ENCODE results near the gene ACACB. TPM values are rescaled to one million over a fixed set of nuclear protein-coding genes. Genes with fewer than 3 reads are reported as not detected.
A peak's percentile ranks its signal among the peaks of the same experiment; 100 is the strongest.

ACACB gene
- total RNA-seq, 1 experiment from 2014 or later, result 20.0 TPM

DNA sequence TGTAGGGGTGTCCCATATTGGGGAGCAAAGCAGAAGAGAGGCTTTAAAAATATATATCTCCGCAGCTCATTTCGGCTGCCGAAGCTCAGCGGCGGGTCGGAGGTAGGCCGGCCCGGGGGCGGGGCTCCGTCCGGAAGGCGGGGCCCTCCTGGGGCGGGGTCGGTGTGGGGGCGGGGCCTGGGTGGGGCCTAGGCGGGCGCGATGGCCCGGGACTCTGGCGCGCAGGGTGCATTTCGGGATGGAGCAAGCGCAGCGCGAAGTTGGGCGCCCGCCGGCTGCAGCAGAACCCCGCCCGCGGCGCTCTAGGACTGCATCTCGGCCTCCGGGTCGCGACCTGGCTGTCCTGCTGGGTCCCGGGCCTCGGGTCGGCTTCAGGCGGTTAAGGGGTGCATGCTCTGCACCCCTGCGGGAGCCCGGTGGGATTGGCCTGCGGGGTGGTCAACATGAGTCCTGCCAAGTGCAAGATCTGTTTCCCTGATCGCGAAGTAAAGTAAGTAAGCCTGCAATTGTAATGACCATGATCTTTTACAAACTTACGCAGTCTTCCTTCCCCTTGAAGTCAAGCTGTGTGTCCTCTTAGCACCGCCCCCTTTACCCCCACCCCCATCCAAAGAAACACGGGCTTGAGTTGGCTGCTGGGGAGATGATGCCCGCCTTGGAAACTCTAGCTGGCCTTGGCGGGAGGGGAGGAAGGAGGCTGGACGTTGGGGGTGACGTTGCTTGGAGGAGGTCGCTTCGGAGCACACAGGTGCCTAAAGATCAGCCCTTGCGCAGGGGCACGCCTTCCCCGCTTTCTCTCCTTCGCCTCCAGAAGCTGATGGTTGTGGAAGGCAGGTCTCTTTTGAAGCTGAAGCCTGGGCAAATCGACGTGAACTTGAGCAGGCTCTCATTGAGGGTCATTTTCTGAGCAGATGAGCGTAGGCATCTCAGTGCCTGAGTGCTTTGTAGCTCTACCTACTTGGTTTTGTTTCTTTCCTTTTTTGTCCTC lies 38.4 kb downstream of the ACACB start (continued):
- TF ChIP-seq, protein P1, sequence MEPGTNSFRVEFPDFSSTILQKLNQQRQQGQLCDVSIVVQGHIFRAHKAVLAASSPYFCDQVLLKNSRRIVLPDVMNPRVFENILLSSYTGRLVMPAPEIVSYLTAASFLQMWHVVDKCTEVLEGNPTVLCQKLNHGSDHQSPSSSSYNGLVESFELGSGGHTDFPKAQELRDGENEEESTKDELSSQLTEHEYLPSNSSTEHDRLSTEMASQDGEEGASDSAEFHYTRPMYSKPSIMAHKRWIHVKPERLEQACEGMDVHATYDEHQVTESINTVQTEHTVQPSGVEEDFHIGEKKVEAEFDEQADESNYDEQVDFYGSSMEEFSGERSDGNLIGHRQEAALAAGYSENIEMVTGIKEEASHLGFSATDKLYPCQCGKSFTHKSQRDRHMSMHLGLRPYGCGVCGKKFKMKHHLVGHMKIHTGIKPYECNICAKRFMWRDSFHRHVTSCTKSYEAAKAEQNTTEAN (CRISPR knock-in tag; IDR thresholded peaks at IDR 0.05), result 0 out of 2 replicates have a peak, but pooled peaks have one; percentile 40
- TF ChIP-seq, protein P2, sequence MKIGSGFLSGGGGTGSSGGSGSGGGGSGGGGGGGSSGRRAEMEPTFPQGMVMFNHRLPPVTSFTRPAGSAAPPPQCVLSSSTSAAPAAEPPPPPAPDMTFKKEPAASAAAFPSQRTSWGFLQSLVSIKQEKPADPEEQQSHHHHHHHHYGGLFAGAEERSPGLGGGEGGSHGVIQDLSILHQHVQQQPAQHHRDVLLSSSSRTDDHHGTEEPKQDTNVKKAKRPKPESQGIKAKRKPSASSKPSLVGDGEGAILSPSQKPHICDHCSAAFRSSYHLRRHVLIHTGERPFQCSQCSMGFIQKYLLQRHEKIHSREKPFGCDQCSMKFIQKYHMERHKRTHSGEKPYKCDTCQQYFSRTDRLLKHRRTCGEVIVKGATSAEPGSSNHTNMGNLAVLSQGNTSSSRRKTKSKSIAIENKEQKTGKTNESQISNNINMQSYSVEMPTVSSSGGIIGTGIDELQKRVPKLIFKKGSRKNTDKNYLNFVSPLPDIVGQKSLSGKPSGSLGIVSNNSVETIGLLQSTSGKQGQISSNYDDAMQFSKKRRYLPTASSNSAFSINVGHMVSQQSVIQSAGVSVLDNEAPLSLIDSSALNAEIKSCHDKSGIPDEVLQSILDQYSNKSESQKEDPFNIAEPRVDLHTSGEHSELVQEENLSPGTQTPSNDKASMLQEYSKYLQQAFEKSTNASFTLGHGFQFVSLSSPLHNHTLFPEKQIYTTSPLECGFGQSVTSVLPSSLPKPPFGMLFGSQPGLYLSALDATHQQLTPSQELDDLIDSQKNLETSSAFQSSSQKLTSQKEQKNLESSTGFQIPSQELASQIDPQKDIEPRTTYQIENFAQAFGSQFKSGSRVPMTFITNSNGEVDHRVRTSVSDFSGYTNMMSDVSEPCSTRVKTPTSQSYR (CRISPR knock-in tag; IDR thresholded peaks at IDR 0.05), result no peak
- TF ChIP-seq, protein P3, sequence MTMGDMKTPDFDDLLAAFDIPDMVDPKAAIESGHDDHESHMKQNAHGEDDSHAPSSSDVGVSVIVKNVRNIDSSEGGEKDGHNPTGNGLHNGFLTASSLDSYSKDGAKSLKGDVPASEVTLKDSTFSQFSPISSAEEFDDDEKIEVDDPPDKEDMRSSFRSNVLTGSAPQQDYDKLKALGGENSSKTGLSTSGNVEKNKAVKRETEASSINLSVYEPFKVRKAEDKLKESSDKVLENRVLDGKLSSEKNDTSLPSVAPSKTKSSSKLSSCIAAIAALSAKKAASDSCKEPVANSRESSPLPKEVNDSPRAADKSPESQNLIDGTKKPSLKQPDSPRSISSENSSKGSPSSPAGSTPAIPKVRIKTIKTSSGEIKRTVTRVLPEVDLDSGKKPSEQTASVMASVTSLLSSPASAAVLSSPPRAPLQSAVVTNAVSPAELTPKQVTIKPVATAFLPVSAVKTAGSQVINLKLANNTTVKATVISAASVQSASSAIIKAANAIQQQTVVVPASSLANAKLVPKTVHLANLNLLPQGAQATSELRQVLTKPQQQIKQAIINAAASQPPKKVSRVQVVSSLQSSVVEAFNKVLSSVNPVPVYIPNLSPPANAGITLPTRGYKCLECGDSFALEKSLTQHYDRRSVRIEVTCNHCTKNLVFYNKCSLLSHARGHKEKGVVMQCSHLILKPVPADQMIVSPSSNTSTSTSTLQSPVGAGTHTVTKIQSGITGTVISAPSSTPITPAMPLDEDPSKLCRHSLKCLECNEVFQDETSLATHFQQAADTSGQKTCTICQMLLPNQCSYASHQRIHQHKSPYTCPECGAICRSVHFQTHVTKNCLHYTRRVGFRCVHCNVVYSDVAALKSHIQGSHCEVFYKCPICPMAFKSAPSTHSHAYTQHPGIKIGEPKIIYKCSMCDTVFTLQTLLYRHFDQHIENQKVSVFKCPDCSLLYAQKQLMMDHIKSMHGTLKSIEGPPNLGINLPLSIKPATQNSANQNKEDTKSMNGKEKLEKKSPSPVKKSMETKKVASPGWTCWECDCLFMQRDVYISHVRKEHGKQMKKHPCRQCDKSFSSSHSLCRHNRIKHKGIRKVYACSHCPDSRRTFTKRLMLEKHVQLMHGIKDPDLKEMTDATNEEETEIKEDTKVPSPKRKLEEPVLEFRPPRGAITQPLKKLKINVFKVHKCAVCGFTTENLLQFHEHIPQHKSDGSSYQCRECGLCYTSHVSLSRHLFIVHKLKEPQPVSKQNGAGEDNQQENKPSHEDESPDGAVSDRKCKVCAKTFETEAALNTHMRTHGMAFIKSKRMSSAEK (CRISPR knock-in tag; IDR thresholded peaks at IDR 0.05; ENCODE audit: borderline replicate concordance), result no peak
- TF ChIP-seq PRRX2 (CRISPR knock-in tag; IDR thresholded peaks at IDR 0.05) (no peak), SP1 (CRISPR knock-in tag; conservative IDR thresholded peaks at IDR 0.05) (peak; percentile 81), CREM (CRISPR knock-in tag; IDR thresholded peaks at IDR 0.05) (no peak), TCF7 (CRISPR knock-in tag; IDR thresholded peaks at IDR 0.05; ENCODE audit: low read depth) (no peak), SOX15 (CRISPR knock-in tag; IDR thresholded peaks at IDR 0.05) (no peak), ZNF396 (CRISPR knock-in tag; IDR thresholded peaks at IDR 0.05; ENCODE audit: borderline replicate concordance) (no peak), ZNF219 (CRISPR knock-in tag; IDR thresholded peaks at IDR 0.05; ENCODE audit: borderline replicate concordance) (no peak), RELA (CRISPR knock-in tag; IDR thresholded peaks at IDR 0.05; ENCODE audit: borderline replicate concordance) (no peak), ZBTB21 (CRISPR knock-in tag; IDR thresholded peaks at IDR 0.05; ENCODE audit: borderline replicate concordance) (no peak)
- TF ChIP-seq, protein P4, sequence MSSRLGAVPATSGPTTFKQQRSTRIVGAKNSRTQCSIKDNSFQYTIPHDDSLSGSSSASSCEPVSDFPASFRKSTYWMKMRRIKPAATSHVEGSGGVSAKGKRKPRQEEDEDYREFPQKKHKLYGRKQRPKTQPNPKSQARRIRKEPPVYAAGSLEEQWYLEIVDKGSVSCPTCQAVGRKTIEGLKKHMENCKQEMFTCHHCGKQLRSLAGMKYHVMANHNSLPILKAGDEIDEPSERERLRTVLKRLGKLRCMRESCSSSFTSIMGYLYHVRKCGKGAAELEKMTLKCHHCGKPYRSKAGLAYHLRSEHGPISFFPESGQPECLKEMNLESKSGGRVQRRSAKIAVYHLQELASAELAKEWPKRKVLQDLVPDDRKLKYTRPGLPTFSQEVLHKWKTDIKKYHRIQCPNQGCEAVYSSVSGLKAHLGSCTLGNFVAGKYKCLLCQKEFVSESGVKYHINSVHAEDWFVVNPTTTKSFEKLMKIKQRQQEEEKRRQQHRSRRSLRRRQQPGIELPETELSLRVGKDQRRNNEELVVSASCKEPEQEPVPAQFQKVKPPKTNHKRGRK (CRISPR knock-in tag; IDR thresholded peaks at IDR 0.05; ENCODE audit: borderline replicate concordance), result no peak
- TF ChIP-seq, protein P5, sequence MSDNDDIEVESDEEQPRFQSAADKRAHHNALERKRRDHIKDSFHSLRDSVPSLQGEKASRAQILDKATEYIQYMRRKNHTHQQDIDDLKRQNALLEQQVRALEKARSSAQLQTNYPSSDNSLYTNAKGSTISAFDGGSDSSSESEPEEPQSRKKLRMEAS (CRISPR knock-in tag; IDR thresholded peaks at IDR 0.05), result peak; percentile 33; the same call in 1 of the 2 replicates
- TF ChIP-seq, protein P6, sequence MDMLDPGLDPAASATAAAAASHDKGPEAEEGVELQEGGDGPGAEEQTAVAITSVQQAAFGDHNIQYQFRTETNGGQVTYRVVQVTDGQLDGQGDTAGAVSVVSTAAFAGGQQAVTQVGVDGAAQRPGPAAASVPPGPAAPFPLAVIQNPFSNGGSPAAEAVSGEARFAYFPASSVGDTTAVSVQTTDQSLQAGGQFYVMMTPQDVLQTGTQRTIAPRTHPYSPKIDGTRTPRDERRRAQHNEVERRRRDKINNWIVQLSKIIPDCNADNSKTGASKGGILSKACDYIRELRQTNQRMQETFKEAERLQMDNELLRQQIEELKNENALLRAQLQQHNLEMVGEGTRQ (CRISPR knock-in tag; IDR thresholded peaks at IDR 0.05), result no peak
- TF ChIP-seq, protein P7, sequence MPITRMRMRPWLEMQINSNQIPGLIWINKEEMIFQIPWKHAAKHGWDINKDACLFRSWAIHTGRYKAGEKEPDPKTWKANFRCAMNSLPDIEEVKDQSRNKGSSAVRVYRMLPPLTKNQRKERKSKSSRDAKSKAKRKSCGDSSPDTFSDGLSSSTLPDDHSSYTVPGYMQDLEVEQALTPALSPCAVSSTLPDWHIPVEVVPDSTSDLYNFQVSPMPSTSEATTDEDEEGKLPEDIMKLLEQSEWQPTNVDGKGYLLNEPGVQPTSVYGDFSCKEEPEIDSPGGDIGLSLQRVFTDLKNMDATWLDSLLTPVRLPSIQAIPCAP (CRISPR knock-in tag; IDR thresholded peaks at IDR 0.05), result no peak
